HepG2 (cell line): ENCODE measurements around the gene MTUS2. TPM values are rescaled to one million over a fixed set of nuclear protein-coding genes. Genes with fewer than 3 reads are reported as not detected.

Experiments used
- ATF6 ChIP-seq: sonication (generic); formaldehyde crosslinking; conservative IDR thresholded peaks from 2 replicates; pipeline ENCODE4 v1.4.0; 2020; ENCODE audit warnings: missing genetic modification reagents
- DNMT3B ChIP-seq: conservative IDR thresholded peaks from 2 replicates; pipeline ENCODE4 v1.6.1; 2016; ENCODE audit warnings: missing biosample characterization, control low read depth
- ELK4 ChIP-seq: sonication (generic); formaldehyde crosslinking; IDR thresholded peaks from 2 replicates; pipeline ENCODE4 v1.9.0; 2021; ENCODE audit warnings: missing genetic modification reagents, borderline replicate concordance
- HIVEP1 ChIP-seq: sonication (generic); formaldehyde crosslinking; IDR thresholded peaks from 2 replicates; pipeline ENCODE4 v1.4.0; 2020; ENCODE audit warnings: mild to moderate bottlenecking, missing genetic modification reagents
- MAFG ChIP-seq: sonication (generic); formaldehyde crosslinking; IDR thresholded peaks from 2 replicates; pipeline ENCODE4 v1.5.1; 2020; ENCODE audit warnings: mild to moderate bottlenecking, missing genetic modification reagents
- MIER3 ChIP-seq: IDR thresholded peaks from 2 replicates; pipeline ENCODE4 v1.6.1; 2016; ENCODE audit warnings: missing compliant biosample characterization, borderline replicate concordance
- NFRKB ChIP-seq: fragments of 450-650 bp; IDR thresholded peaks from 2 replicates; pipeline ENCODE4 v1.6.1; 2017
- POLR2AphosphoS2 ChIP-seq: IDR thresholded peaks from 2 replicates; pipeline ENCODE4 v1.6.1; 2011; ENCODE audit warnings: low read depth, low read length, improper control_type of control experiment
- RFX3 ChIP-seq: IDR thresholded peaks from 2 replicates; pipeline ENCODE4 v1.6.1; 2016; ENCODE audit warnings: missing biosample characterization, missing genetic modification reagents
- SP4 ChIP-seq: sonication (generic); formaldehyde crosslinking; IDR thresholded peaks from 2 replicates; pipeline ENCODE4 v1.8.1; 2023; ENCODE audit warnings: mild to moderate bottlenecking, missing genetic modification reagents
- SYNCRIP ChIP-seq: fragments of 200-400 bp; formaldehyde crosslinking; IDR thresholded peaks from 2 replicates; pipeline ENCODE4 v1.6.1; 2018; ENCODE audit warnings: mild to moderate bottlenecking, low read depth, low read length; ENCODE audit not compliant: insufficient read depth
- ZFP36L2 ChIP-seq: sonication (generic); formaldehyde crosslinking; IDR thresholded peaks from 2 replicates; pipeline ENCODE4 v1.4.0; 2020; ENCODE audit warnings: missing genetic modification reagents
- ZNF263 ChIP-seq: sonication (generic); formaldehyde crosslinking; IDR thresholded peaks from 2 replicates; pipeline ENCODE4 v1.4.0; 2020; ENCODE audit warnings: missing genetic modification reagents
- ZNF296 ChIP-seq: sonication (generic); formaldehyde crosslinking; conservative IDR thresholded peaks from 2 replicates; pipeline ENCODE4 v1.5.0; 2020; ENCODE audit warnings: mild to moderate bottlenecking, missing genetic modification reagents
- ZNF331 ChIP-seq: sonication (generic); formaldehyde crosslinking; IDR thresholded peaks from 2 replicates; pipeline ENCODE4 v1.4.0; 2020; ENCODE audit warnings: missing genetic modification reagents
- ZNF687 ChIP-seq: sonication (generic); formaldehyde crosslinking; IDR thresholded peaks from 2 replicates; pipeline ENCODE4 v1.5.1; 2020; ENCODE audit warnings: mild to moderate bottlenecking, missing genetic modification reagents, moderate library complexity
- ZNF7 ChIP-seq: IDR thresholded peaks from 2 replicates; pipeline ENCODE4 v1.6.1; 2016; ENCODE audit warnings: missing biosample characterization, missing genetic modification reagents
- ZNF782 ChIP-seq: sonication (generic); formaldehyde crosslinking; IDR thresholded peaks from 2 replicates; pipeline ENCODE4 v1.4.0; 2020; ENCODE audit warnings: missing genetic modification reagents, mild to moderate bottlenecking, borderline replicate concordance
- polyA plus RNA-seq, 8 experiments: library from polyadenylated mRNA; depleted of rRNA in 3 of 8; stranded (reverse) in 7 of 8; unstranded in 1 of 8; fragments of >200 nt; fragmentation: Illumina TruSeq in 4 of 8; extraction: Trizol in 4 of 8; gene quantifications; 2 replicates each; pipeline versions ENCODE4 v1.2.1 to v1.2.3, GENCODE V29; 2011 to 2016; ENCODE audit warnings: low read depth in 4 of 8, missing spikeins in 1 of 8, mixed read lengths in 1 of 8; ENCODE audit not compliant: insufficient read depth in 1 of 8
- total RNA-seq, 5 experiments: library from RNA; depleted of rRNA; stranded (reverse); fragments of >200 nt; fragmentation: Illumina TruSeq; extraction: Trizol; gene quantifications; 2 replicates each; pipeline ENCODE4 v1.2.3, GENCODE V29; 2016; ENCODE audit warnings: low read depth in 1 of 5
- TF ChIP-seq, protein P1 (sequence below): sonication (generic); formaldehyde crosslinking; IDR thresholded peaks from 2 replicates; pipeline ENCODE4 v1.4.0; 2020; ENCODE audit warnings: missing genetic modification reagents
- TF ChIP-seq, protein P2 (sequence below): sonication (generic); formaldehyde crosslinking; IDR thresholded peaks from 2 replicates; pipeline ENCODE4 v1.4.0; 2020; ENCODE audit warnings: missing genetic modification reagents, borderline replicate concordance

Gene MTUS2
- total and polyA plus RNA-seq, 2 of the 13 experiments (the other 11 are each of a cell fraction or from before 2014, with no cell fraction given) = not detected

- TF ChIP-seq, protein P1, sequence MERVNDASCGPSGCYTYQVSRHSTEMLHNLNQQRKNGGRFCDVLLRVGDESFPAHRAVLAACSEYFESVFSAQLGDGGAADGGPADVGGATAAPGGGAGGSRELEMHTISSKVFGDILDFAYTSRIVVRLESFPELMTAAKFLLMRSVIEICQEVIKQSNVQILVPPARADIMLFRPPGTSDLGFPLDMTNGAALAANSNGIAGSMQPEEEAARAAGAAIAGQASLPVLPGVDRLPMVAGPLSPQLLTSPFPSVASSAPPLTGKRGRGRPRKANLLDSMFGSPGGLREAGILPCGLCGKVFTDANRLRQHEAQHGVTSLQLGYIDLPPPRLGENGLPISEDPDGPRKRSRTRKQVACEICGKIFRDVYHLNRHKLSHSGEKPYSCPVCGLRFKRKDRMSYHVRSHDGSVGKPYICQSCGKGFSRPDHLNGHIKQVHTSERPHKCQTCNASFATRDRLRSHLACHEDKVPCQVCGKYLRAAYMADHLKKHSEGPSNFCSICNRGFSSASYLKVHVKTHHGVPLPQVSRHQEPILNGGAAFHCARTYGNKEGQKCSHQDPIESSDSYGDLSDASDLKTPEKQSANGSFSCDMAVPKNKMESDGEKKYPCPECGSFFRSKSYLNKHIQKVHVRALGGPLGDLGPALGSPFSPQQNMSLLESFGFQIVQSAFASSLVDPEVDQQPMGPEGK = no peak
- TF ChIP-seq SYNCRIP (no peak), SP4 (CRISPR knock-in tag) (no peak), HIVEP1 (no peak), ZNF296 (CRISPR knock-in tag) (no peak), MAFG (CRISPR knock-in tag) (no peak), ZNF782 (CRISPR knock-in tag) (no peak), ELK4 (CRISPR knock-in tag) (no peak), POLR2AphosphoS2 (no peak), ATF6 (no peak), ZFP36L2 (CRISPR knock-in tag) (no peak), RFX3 (no peak), NFRKB (no peak), MIER3 (CRISPR knock-in tag) (no peak), DNMT3B (CRISPR knock-in tag) (no peak), ZNF7 (CRISPR knock-in tag) (no peak), ZNF687 (CRISPR knock-in tag) (no peak; the same call in 1 of the 2 replicates), ZNF331 (CRISPR knock-in tag) (no peak), ZNF263 (CRISPR knock-in tag) (no peak)
- TF ChIP-seq, protein P2, sequence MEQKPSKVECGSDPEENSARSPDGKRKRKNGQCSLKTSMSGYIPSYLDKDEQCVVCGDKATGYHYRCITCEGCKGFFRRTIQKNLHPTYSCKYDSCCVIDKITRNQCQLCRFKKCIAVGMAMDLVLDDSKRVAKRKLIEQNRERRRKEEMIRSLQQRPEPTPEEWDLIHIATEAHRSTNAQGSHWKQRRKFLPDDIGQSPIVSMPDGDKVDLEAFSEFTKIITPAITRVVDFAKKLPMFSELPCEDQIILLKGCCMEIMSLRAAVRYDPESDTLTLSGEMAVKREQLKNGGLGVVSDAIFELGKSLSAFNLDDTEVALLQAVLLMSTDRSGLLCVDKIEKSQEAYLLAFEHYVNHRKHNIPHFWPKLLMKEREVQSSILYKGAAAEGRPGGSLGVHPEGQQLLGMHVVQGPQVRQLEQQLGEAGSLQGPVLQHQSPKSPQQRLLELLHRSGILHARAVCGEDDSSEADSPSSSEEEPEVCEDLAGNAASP (CRISPR knock-in tag) = 0 out of 2 replicates have a peak, but pooled peaks have one; percentile 33
These were observed 688.2 kb downstream of the MTUS2 start (continued) for GRCh38 chr13:29508130-29508875.
